Aorta (tissue), 5 donors: ENCODE data around the gene RIT1. TPM values are rescaled to one million over a fixed set of nuclear protein-coding genes. Genes with fewer than 3 reads are reported as not detected.
"Not testable (repeated sequence)": the region's sequence is repeated elsewhere in the genome, so short reads cannot be mapped to it uniquely, and the experiment has no call there.

Experiments
- ATAC-seq: fragments of 200-7000 bp; cut with Tn5 transposase; one replicate; pipeline ENCODE4 v1.9.1; 2022; ENCODE audit warnings: moderate library complexity; ENCODE audit not compliant: low FRiP score
- DNase-seq, 2 donors: peaks; one replicate each; pipeline ENCODE4 v3.0.0-alpha.2; 2020
- H3K27ac ChIP-seq, 2 donors: one replicate each; pipeline ENCODE4 v1.5.1; 2013; ENCODE audit warnings: low read length in 2 of 2, mild to moderate bottlenecking in 2 of 2, moderate library complexity in 2 of 2, control low read depth in 1 of 2, inconsistent platforms in 1 of 2, low read depth in 1 of 2
- H3K27me3 ChIP-seq, 2 donors: one replicate each; pipeline ENCODE4 v1.6.1; 2013; ENCODE audit warnings: control low read depth in 1 of 2, low read length in 1 of 2, mild to moderate bottlenecking in 1 of 2, moderate library complexity in 1 of 2; ENCODE audit not compliant: insufficient read depth in 2 of 2, control insufficient read depth in 1 of 2
- H3K36me3 ChIP-seq, 2 donors: one replicate each; pipeline ENCODE4 v1.6.1; 2013; ENCODE audit warnings: control low read depth in 1 of 2, low read length in 1 of 2, mild to moderate bottlenecking in 1 of 2; ENCODE audit not compliant: insufficient read depth in 2 of 2, control insufficient read depth in 1 of 2
- H3K4me1 ChIP-seq, 2 donors: one replicate each; pipeline ENCODE4 v1.6.1; 2013; ENCODE audit warnings: low read length in 2 of 2, control low read depth in 1 of 2, mild to moderate bottlenecking in 1 of 2, moderate library complexity in 1 of 2; ENCODE audit not compliant: insufficient read depth in 2 of 2, control insufficient read depth in 1 of 2
- H3K4me3 ChIP-seq, 2 donors: one replicate each; pipeline ENCODE4 v1.5.1; 2013; ENCODE audit warnings: low read length in 2 of 2, control low read depth in 1 of 2, mild to moderate bottlenecking in 1 of 2
- H3K9me3 ChIP-seq: one replicate; pipeline ENCODE4 v1.6.1; 2013; ENCODE audit warnings: mild to moderate bottlenecking, low read length; ENCODE audit not compliant: control insufficient read depth
- WGBS, 2 donors: extraction: QIAGEN DNeasy Blood & Tissue Kit; methylation state at CpG; one replicate each; pipeline ENCODE4 v1.1.7; 2013; 5-methylcytosine and 5-hydroxymethylcytosine counted together
- intact Hi-C, 2 donors: fragments of 100-400 bp; cut with DNase I; formaldehyde crosslinking; loops; one replicate each; pipeline versions ENCODE4 v1.14.2 to v1.15.0; 2022
- polyA plus RNA-seq, 2 donors: library from polyadenylated mRNA; stranded (reverse); fragments of 200-250 nt; gene quantifications; one replicate each; pipeline ENCODE4 v1.2.3, GENCODE V29; 2013
- total RNA-seq, 2 donors: library from RNA; stranded (reverse); fragmentation: NEBNext Ultra II Directional; extraction: Animal tissue kit (Norgen Biotek cat#: 25700); gene quantifications; one replicate each; pipeline ENCODE4 v1.2.1, GENCODE V29; 2021
- donor health status: healthy with polysubstance abuse.
- donor health status: Bipolar disorder and iron deficiency.
- donor health status: DM: no; HTN: no; CAD: no.
- donor health status: DM: no; HTN: no; CAD: no.
- donor health status: DM: yes; HTN: yes; CAD: no.

The RIT1 gene
- total and polyA plus RNA-seq, 4 donors, result 16.4 to 49.9 (median 34.3) TPM

- DNase-seq (no peak), ATAC-seq (no peak)
- Histone ChIP-seq H3K27ac (peak overlapping the region; percentile 30 to 73), H3K36me3 (no peaks in the 10 kb centered on the region), H3K4me1 (peaks cover 0 to 2% of the 10 kb centered on the region in 2 donors), H3K9me3 (no peaks in the 10 kb centered on the region), H3K27me3 (no peaks in the 10 kb centered on the region), H3K4me3 (peak overlapping the region; percentile 32 to 68)
- intact Hi-C loops, result loop anchor here in 1 of 2 donors (5.0 kb wide), 2 partner anchors 78 to 132 kb away; partner anchors contain the start of genes GON4L and SYT11
- 83 to 85% methylated on average over 24 of the region's 24 CpGs for WGBS, 2 donors
Measured at GRCh38 chr1:155934936-155935590, 23.9 kb upstream of the RIT1 start.

GRCh38 chr1:155934097-155934935 lies 23.2 kb upstream of the RIT1 start, which contains the start of gene KHDC4:
Gene KHDC4 (minus strand): TSS chr1:155934413. CDS start chr1:155934373, 40 bp downstream.
- no peaks in the 10 kb centered on the region for H3K36me3 ChIP-seq
- H3K4me3 ChIP-seq, result peak within 1 kb of the TSS; percentile 68 to 90
- DNase-seq, result peak; percentile 97
- ATAC-seq, result peak; percentile 95
- H3K4me1 ChIP-seq, result peaks cover 0 to 2% of the 10 kb centered on the region in 2 donors
- intact Hi-C loops, result loop anchor here in 1 of 2 donors (5.0 kb wide), 1 partner anchor 77 kb away; the partner anchor contains the start of genes GON4L and SYT11
- 0% methylated on average over 50 of the region's 50 CpGs for WGBS, 2 donors
- no peaks in the 10 kb centered on the region for H3K27me3 ChIP-seq
- peak within 1 kb of the TSS; percentile 64 to 73 for H3K27ac ChIP-seq
- H3K9me3 ChIP-seq, result no peaks in the 10 kb centered on the region

GRCh38 chr1:155933591-155934096 lies 22.5 kb upstream of the RIT1 start:
- H3K4me1 ChIP-seq, result peaks cover 0 to 2% of the 10 kb centered on the region in 2 donors
- H3K4me3 ChIP-seq, result peak overlapping the region; percentile 67 to 90
- no peak for DNase-seq
- H3K27me3 ChIP-seq, result no peaks in the 10 kb centered on the region
- WGBS, 2 donors, result 4 to 8% methylated on average over 9 to 10 of the region's 10 CpGs
- no peak for ATAC-seq
- H3K27ac ChIP-seq, result peak overlapping the region; percentile 64
- no peaks in the 10 kb centered on the region for H3K9me3 ChIP-seq
- no peaks in the 10 kb centered on the region for H3K36me3 ChIP-seq
- intact Hi-C loops, result loop anchor here in 1 of 2 donors (5.0 kb wide), 1 partner anchor 76 kb away; the partner anchor contains the start of genes GON4L and SYT11

GRCh38 chr1:155932487-155932886 lies 21.3 kb upstream of the RIT1 start:
- H3K36me3 ChIP-seq, result peaks cover 0 to 1% of the 10 kb centered on the region in 2 donors
- H3K9me3 ChIP-seq, result no peaks in the 10 kb centered on the region
- no peak overlapping the region for H3K27ac ChIP-seq
- no peak overlapping the region for H3K4me3 ChIP-seq
- intact Hi-C loops, result loop anchor here in 1 of 2 donors (5.0 kb wide), 1 partner anchor 75 kb away; the partner anchor contains the start of genes GON4L and SYT11
- DNase-seq (no peak), ATAC-seq (no peak)
- no peaks in the 10 kb centered on the region for H3K4me1 ChIP-seq
- no peaks in the 10 kb centered on the region for H3K27me3 ChIP-seq
- 65 to 68% methylated on average over 5 of the region's 5 CpGs for WGBS, 2 donors

- WGBS, 2 donors, result 43 to 58% methylated on average over 1 of the region's 1 CpG
- H3K27ac ChIP-seq, result no peak overlapping the region
- H3K4me1 ChIP-seq, result no peaks in the 10 kb centered on the region
- ATAC-seq (no peak), DNase-seq (no peak)
- no peak overlapping the region for H3K4me3 ChIP-seq
- no peaks in the 10 kb centered on the region for H3K27me3 ChIP-seq
- intact Hi-C loops, result loop anchor here in 1 of 2 donors (5.0 kb wide), 1 partner anchor 75 kb away; the partner anchor contains the start of genes GON4L and SYT11
- H3K36me3 ChIP-seq, result peaks cover 0 to 1% of the 10 kb centered on the region in 2 donors
- no peaks in the 10 kb centered on the region for H3K9me3 ChIP-seq
Measured at GRCh38 chr1:155932081-155932480, 20.9 kb upstream of the RIT1 start.

- ATAC-seq (no peak), DNase-seq (no peak)
- Histone ChIP-seq H3K27ac (peak overlapping the region in 1 of 2 donors; percentile 17), H3K27me3 (no peaks in the 10 kb centered on the region), H3K4me3 (no peak overlapping the region), H3K9me3 (no peaks in the 10 kb centered on the region), H3K36me3 (peaks cover 0 to 5% of the 10 kb centered on the region in 2 donors), H3K4me1 (no peaks in the 10 kb centered on the region)
- intact Hi-C loops, result loop anchor here in 1 of 2 donors (5.0 kb wide), 1 partner anchor 74 kb away; the partner anchor contains the start of genes GON4L and SYT11
- 51 to 55% methylated on average over 7 of the region's 7 CpGs for WGBS, 2 donors
Measured at GRCh38 chr1:155931332-155932038, 20.3 kb upstream of the RIT1 start.

- H3K27me3 ChIP-seq, H3K36me3 ChIP-seq, H3K9me3 ChIP-seq, H3K4me1 ChIP-seq, DNase-seq, ATAC-seq: not testable (repeated sequence)
- peak overlapping the region in 1 of 2 donors; percentile 18 for H3K4me3 ChIP-seq
- intact Hi-C loops, result loop anchor here in 1 of 2 donors (5.0 kb wide), 1 partner anchor 73 kb away; the partner anchor contains the start of genes GON4L and SYT11
- WGBS, 2 donors, result 35 to 40% methylated on average over 10 of the region's 10 CpGs
- H3K27ac ChIP-seq, result peak overlapping the region in 1 of 2 donors; percentile 17
Measured at GRCh38 chr1:155930725-155931124, 19.6 kb upstream of the RIT1 start.

GRCh38 chr1:155929057-155929456 lies 17.9 kb upstream of the RIT1 start:
- Histone ChIP-seq H3K4me3 (no peak overlapping the region), H3K27ac (no peak overlapping the region), H3K9me3 (no peaks in the 10 kb centered on the region), H3K27me3 (no peaks in the 10 kb centered on the region), H3K4me1 (no peaks in the 10 kb centered on the region), H3K36me3 (peaks cover 0 to 11% of the 10 kb centered on the region in 2 donors)
- intact Hi-C loops, result loop anchor here in 1 of 2 donors (10.0 kb wide), 1 partner anchor 154 kb away; no protein-coding TSS in a partner anchor
- ATAC-seq (no peak), DNase-seq (no peak)
- whole genome bisulfite sequencing, 2 donors, result 27 to 29% methylated on average over 5 of the region's 5 CpGs
